Measurements from ENCODE around the gene TGIF2. TPM values are rescaled to one million over a fixed set of nuclear protein-coding genes. Genes with fewer than 3 reads are reported as not detected.

The TGIF2 gene
- total and polyA plus RNA-seq, 2 of the 13 experiments (the other 11 are each of a cell fraction or from before 2014, with no cell fraction given) = 41.3 to 53.9 TPM

- TF ChIP-seq, protein P1, sequence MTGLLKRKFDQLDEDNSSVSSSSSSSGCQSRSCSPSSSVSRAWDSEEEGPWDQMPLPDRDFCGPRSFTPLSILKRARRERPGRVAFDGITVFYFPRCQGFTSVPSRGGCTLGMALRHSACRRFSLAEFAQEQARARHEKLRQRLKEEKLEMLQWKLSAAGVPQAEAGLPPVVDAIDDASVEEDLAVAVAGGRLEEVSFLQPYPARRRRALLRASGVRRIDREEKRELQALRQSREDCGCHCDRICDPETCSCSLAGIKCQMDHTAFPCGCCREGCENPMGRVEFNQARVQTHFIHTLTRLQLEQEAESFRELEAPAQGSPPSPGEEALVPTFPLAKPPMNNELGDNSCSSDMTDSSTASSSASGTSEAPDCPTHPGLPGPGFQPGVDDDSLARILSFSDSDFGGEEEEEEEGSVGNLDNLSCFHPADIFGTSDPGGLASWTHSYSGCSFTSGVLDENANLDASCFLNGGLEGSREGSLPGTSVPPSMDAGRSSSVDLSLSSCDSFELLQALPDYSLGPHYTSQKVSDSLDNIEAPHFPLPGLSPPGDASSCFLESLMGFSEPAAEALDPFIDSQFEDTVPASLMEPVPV (CRISPR knock-in tag; IDR thresholded peaks at IDR 0.05) = peak; percentile 95
- TF ChIP-seq NR0B2 (CRISPR knock-in tag; IDR thresholded peaks at IDR 0.05) (peak; percentile 96), NCOA5 (CRISPR knock-in tag; IDR thresholded peaks at IDR 0.05) (no peak), ZFP91 (CRISPR knock-in tag; IDR thresholded peaks at IDR 0.05; ENCODE audit: borderline replicate concordance) (peak; percentile 98), ZKSCAN5 (CRISPR knock-in tag; IDR thresholded peaks at IDR 0.05) (peak; percentile 45; the same call in 1 of the 2 replicates)
- TF ChIP-seq, protein P2, sequence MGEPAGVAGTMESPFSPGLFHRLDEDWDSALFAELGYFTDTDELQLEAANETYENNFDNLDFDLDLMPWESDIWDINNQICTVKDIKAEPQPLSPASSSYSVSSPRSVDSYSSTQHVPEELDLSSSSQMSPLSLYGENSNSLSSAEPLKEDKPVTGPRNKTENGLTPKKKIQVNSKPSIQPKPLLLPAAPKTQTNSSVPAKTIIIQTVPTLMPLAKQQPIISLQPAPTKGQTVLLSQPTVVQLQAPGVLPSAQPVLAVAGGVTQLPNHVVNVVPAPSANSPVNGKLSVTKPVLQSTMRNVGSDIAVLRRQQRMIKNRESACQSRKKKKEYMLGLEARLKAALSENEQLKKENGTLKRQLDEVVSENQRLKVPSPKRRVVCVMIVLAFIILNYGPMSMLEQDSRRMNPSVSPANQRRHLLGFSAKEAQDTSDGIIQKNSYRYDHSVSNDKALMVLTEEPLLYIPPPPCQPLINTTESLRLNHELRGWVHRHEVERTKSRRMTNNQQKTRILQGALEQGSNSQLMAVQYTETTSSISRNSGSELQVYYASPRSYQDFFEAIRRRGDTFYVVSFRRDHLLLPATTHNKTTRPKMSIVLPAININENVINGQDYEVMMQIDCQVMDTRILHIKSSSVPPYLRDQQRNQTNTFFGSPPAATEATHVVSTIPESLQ (CRISPR knock-in tag; conservative IDR thresholded peaks at IDR 0.05) = no peak
- TF ChIP-seq, protein P3, sequence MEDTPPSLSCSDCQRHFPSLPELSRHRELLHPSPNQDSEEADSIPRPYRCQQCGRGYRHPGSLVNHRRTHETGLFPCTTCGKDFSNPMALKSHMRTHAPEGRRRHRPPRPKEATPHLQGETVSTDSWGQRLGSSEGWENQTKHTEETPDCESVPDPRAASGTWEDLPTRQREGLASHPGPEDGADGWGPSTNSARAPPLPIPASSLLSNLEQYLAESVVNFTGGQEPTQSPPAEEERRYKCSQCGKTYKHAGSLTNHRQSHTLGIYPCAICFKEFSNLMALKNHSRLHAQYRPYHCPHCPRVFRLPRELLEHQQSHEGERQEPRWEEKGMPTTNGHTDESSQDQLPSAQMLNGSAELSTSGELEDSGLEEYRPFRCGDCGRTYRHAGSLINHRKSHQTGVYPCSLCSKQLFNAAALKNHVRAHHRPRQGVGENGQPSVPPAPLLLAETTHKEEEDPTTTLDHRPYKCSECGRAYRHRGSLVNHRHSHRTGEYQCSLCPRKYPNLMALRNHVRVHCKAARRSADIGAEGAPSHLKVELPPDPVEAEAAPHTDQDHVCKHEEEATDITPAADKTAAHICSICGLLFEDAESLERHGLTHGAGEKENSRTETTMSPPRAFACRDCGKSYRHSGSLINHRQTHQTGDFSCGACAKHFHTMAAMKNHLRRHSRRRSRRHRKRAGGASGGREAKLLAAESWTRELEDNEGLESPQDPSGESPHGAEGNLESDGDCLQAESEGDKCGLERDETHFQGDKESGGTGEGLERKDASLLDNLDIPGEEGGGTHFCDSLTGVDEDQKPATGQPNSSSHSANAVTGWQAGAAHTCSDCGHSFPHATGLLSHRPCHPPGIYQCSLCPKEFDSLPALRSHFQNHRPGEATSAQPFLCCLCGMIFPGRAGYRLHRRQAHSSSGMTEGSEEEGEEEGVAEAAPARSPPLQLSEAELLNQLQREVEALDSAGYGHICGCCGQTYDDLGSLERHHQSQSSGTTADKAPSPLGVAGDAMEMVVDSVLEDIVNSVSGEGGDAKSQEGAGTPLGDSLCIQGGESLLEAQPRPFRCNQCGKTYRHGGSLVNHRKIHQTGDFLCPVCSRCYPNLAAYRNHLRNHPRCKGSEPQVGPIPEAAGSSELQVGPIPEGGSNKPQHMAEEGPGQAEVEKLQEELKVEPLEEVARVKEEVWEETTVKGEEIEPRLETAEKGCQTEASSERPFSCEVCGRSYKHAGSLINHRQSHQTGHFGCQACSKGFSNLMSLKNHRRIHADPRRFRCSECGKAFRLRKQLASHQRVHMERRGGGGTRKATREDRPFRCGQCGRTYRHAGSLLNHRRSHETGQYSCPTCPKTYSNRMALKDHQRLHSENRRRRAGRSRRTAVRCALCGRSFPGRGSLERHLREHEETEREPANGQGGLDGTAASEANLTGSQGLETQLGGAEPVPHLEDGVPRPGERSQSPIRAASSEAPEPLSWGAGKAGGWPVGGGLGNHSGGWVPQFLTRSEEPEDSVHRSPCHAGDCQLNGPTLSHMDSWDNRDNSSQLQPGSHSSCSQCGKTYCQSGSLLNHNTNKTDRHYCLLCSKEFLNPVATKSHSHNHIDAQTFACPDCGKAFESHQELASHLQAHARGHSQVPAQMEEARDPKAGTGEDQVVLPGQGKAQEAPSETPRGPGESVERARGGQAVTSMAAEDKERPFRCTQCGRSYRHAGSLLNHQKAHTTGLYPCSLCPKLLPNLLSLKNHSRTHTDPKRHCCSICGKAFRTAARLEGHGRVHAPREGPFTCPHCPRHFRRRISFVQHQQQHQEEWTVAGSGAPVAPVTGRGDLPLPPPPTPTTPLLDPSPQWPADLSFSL (CRISPR knock-in tag; IDR thresholded peaks at IDR 0.05) = no peak
These were observed 32.2 kb downstream of the TGIF2 start, which contains the start of gene RAB5IF (continued) for GRCh38 chr20:36605399-36606157.
